Mesodermal cell (in vitro differentiated cells): ENCODE results near the gene TSC1.

ENCODE experiments used
- H3K27ac ChIP-seq: 2 replicates; pipeline ENCODE4 v1.7.0; 2013; ENCODE audit warnings: mild to moderate bottlenecking, low read depth, low read length, moderate library complexity; ENCODE audit not compliant: severe bottlenecking
- H3K36me3 ChIP-seq: 2 replicates; pipeline ENCODE4 v1.7.1; 2013; ENCODE audit warnings: mild to moderate bottlenecking, low read length, moderate library complexity; ENCODE audit not compliant: control insufficient read depth, insufficient read depth
- H3K4me1 ChIP-seq: one replicate; pipeline ENCODE4 v1.7.1; 2013; ENCODE audit warnings: mild to moderate bottlenecking, low read length; ENCODE audit not compliant: insufficient read depth, control insufficient read depth, poor library complexity, severe bottlenecking
- H3K4me3 ChIP-seq: 2 replicates; pipeline ENCODE4 v1.7.0; 2013; ENCODE audit warnings: low read length, control low read depth, mild to moderate bottlenecking; ENCODE audit not compliant: insufficient read depth, poor library complexity, severe bottlenecking; ENCODE audit errors: extremely low read depth
- H3K9me3 ChIP-seq: 2 replicates; pipeline ENCODE4 v1.7.1; 2013; ENCODE audit warnings: mild to moderate bottlenecking, low read length, moderate library complexity; ENCODE audit not compliant: control insufficient read depth
- WGBS, 2 experiments: methylation state at CpG; one replicate each; pipeline ENCODE4 v1.1.5; 2013; ENCODE audit warnings: missing lambda C conversion rate in 2 of 2; ENCODE audit not compliant: insufficient coverage in 2 of 2; 5-methylcytosine and 5-hydroxymethylcytosine counted together

The TSC1 gene

GRCh38 chr9:132887181-132888120 is 57.0 kb downstream of the TSC1 start:
- no peaks in the 10 kb centered on the region for H3K9me3 ChIP-seq
- H3K4me3 ChIP-seq: no peak overlapping the region
- 92 to 94% methylated on average over 14 of the region's 18 CpGs for WGBS, 2 experiments
- no peak overlapping the region for H3K27ac ChIP-seq
- no peaks in the 10 kb centered on the region for H3K4me1 ChIP-seq
- peaks cover 6% of the 10 kb centered on the region for H3K36me3 ChIP-seq

GRCh38 chr9:132886334-132886725 is 58.1 kb downstream of the TSC1 start:
- H3K36me3 ChIP-seq: no peaks in the 10 kb centered on the region
- no peaks in the 10 kb centered on the region for H3K4me1 ChIP-seq
- WGBS, 2 experiments: 93 to 100% methylated on average over 2 to 4 of the region's 6 CpGs
- H3K9me3 ChIP-seq: no peaks in the 10 kb centered on the region
- no peak overlapping the region for H3K4me3 ChIP-seq
- no peak overlapping the region for H3K27ac ChIP-seq

- Histone ChIP-seq H3K4me3 (no peak overlapping the region), H3K9me3 (no peaks in the 10 kb centered on the region), H3K36me3 (no peaks in the 10 kb centered on the region), H3K27ac (no peak overlapping the region), H3K4me1 (no peaks in the 10 kb centered on the region)
- WGBS, 2 experiments: 87 to 93% methylated on average over 6 of the region's 9 CpGs
These were observed 58.6 kb downstream of the TSC1 start for GRCh38 chr9:132885720-132886333.

DNA sequence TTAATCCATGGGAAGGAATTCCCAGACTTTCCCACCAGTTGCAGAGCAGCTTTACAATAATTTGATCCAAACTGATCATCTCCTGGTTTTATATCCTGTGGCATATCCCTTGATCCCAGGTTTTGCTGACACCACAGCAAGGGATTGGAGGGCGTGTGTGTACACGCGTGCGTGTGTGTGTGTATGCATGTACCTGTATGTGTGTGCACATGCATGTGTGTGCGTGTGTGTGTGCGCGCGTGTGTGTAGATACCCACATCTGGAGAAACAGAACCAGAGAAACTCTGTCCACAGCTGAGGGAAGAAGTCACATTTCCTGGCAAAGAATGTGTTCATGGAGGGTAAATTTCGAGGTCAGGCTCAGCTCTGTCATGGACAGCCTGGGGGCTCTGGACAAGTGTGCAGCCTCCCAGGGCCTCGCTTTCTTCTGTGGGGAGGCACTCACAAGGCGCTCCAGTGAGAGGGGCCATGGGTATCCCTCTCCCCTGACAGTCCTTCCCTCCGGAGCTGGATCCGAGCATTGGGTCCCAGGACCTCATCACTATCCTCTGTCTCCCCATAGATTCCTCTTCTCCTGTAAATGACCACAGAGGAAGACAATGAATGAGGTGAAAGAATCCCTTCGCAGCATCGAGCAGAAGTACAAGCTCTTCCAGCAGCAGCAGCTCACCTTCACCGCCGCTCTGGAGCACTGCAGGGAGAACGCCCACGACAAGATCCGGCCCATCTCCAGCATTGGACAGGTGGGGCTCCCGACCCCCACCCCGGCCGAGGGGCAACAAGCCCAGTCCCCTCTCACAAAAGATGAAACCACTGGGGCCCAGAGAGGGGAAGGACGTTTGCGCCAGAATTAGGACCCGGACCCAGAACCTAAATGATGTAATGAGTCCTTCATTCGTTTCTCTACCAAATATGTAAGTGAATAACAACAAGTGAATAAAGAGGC is 60.8 kb downstream of the TSC1 start:
- Histone ChIP-seq H3K36me3 (no peaks in the 10 kb centered on the region), H3K27ac (no peak overlapping the region), H3K9me3 (no peaks in the 10 kb centered on the region), H3K4me1 (peaks cover 6% of the 10 kb centered on the region), H3K4me3 (no peak overlapping the region)
- 92 to 93% methylated on average over 22 of the region's 27 CpGs for WGBS, 2 experiments

DNA sequence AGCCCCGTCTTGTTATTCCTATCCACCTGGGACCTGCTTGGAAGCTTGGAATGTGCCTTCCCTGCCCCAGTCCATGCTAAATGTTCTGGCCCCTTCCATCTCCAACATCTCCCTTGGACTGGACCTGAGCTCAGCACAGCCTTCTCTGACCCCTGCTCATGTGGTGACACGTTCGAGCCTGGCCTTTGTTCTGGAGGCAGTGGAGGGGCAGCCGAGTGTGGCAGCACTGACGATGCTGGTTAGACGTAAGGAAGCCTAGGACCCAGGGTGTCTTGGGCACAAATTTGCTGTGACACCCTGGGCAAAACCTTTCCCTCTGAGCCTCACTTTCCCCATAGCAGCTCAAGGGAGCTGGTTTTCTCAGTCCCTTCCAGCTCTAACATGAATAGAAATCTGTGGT is 61.8 kb downstream of the TSC1 start:
- Histone ChIP-seq H3K9me3 (no peaks in the 10 kb centered on the region), H3K4me3 (no peak overlapping the region), H3K36me3 (no peaks in the 10 kb centered on the region), H3K27ac (no peak overlapping the region), H3K4me1 (peaks cover 6% of the 10 kb centered on the region)
- 83 to 85% methylated on average over 6 of the region's 6 CpGs for WGBS, 2 experiments

- H3K36me3 ChIP-seq: no peaks in the 10 kb centered on the region
- peaks cover 6% of the 10 kb centered on the region for H3K4me1 ChIP-seq
- H3K4me3 ChIP-seq: no peak overlapping the region
- H3K9me3 ChIP-seq: no peaks in the 10 kb centered on the region
- no peak overlapping the region for H3K27ac ChIP-seq
- 86 to 91% methylated on average over 4 to 6 of the region's 6 CpGs for WGBS, 2 experiments
These were observed 62.6 kb downstream of the TSC1 start for GRCh38 chr9:132881826-132882225.

- no peaks in the 10 kb centered on the region for H3K36me3 ChIP-seq
- peaks cover 6% of the 10 kb centered on the region for H3K4me1 ChIP-seq
- 87 to 90% methylated on average over 5 to 6 of the region's 7 CpGs for whole genome bisulfite sequencing, 2 experiments
- H3K9me3 ChIP-seq: no peaks in the 10 kb centered on the region
- H3K4me3 ChIP-seq: no peak overlapping the region
- no peak overlapping the region for H3K27ac ChIP-seq
These were observed 64.1 kb downstream of the TSC1 start for GRCh38 chr9:132880324-132880661.

DNA sequence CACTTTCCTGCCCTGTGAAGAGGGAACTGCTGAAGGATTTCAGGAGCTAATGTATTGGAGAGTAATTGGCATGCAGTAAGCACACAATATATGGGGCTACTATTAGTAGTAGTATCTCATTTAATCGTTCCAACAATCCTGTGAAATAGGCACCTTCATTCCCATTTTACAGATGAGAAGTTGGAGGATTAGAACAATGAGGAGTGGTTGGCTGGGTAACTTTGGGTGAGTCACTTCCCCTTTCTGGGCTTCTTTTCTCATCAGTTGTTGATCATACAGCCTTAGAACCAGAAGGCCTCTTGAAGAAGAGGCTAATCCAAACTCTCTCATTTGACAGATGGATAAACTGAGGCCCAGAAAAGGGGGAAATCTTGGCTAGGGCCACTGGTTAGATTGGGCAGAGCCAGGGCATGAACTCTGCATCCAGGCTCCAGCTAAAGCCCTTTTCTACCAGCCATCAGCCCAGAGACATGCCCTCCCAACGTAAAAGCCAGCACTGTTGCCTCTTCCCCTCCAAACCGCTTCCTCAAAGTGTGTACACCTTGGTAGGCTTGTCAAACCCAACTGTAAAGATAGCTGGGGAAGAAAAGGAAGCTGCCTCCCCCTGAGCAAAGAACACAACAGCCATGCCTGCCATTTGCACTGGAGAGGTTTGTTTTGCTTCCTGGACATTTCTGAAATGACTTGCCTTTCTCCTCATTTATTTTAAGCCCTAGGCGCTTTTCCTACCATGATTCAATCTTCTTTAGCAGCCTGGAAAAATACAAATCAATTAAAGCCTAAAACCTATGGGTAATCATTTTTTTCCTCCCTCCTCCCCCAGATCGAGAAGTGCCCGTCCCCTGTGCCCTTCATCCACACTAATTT is 64.7 kb downstream of the TSC1 start:
- peaks cover 6% of the 10 kb centered on the region for H3K4me1 ChIP-seq
- WGBS, 2 experiments: 86 to 96% methylated on average over 3 of the region's 6 CpGs
- H3K27ac ChIP-seq: no peak overlapping the region
- no peak overlapping the region for H3K4me3 ChIP-seq
- no peaks in the 10 kb centered on the region for H3K36me3 ChIP-seq
- H3K9me3 ChIP-seq: no peaks in the 10 kb centered on the region

DNA sequence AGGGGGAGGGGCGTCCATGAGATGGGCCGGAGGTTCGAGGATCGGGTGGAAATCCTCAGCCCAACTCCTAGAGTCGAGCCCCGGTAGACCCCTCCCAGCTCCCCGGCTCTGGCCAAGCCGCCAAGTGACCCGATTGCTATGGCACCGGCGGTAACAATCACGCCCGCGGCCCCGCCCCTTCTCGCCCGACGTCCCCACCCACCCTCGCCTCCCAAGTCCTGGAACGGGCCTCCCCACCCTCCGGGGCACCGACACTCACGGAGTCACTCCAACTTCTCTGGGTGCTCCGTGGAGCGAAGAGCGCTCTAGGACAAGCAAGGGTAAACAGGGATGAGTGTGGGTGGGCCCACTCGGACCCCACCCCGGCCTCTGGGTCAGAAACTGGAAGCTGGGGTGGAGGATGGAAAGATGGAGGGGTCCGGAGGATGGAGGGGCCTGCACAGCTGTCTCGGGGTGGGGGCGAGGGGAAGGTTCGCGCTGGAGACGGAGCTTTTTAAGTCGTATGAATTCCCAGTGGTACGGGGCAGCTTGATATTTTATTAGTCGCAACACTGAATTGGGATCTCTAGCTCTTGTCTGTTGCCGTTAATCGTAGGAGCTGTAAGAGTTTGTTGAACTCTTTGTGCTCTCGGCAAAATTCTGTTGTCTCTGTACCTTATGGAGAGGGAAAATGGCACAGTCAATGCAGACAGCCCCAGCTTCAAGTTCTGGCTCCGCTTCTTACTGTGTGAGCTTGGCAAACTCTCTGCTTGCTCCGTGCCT is 65.5 kb downstream of the TSC1 start, which contains the start of gene SPACA9:
Gene SPACA9 (plus strand): TSS at position 204 of the 762 bp plus-strand sequence. CDS start 5,050 bp downstream, outside the sequence.
- Histone ChIP-seq H3K9me3 (no peaks in the 10 kb centered on the region), H3K4me3 (peak within 1 kb of the TSS; percentile 95), H3K36me3 (no peaks in the 10 kb centered on the region), H3K4me1 (peaks cover 6% of the 10 kb centered on the region), H3K27ac (peak within 1 kb of the TSS; percentile 59)
- 35 to 38% methylated on average over 27 to 30 of the region's 42 CpGs for WGBS, 2 experiments
